Nephron progenitor cell (in vitro differentiated cells): ENCODE results near the gene NCOA5.
A peak's percentile ranks its signal among the peaks of the same experiment; 100 is the strongest.

Experiments
- DNase-seq: peaks from one replicate; pipeline ENCODE4 v3.0.0; 2021
- H3K27ac Mint-ChIP-seq: 2 replicates; pipeline ENCODE4 v1.8.0; 2021; ENCODE audit warnings: mild to moderate bottlenecking, moderate library complexity, mixed read lengths
- H3K27me3 Mint-ChIP-seq: 2 replicates; pipeline ENCODE4 v1.8.0; 2021; ENCODE audit warnings: mild to moderate bottlenecking, low read depth, mixed read lengths; ENCODE audit not compliant: poor library complexity
- H3K36me3 Mint-ChIP-seq: 2 replicates; pipeline ENCODE4 v1.8.0; 2021; ENCODE audit warnings: low read depth, mixed read lengths
- H3K4me1 Mint-ChIP-seq: 2 replicates; pipeline ENCODE4 v1.8.0; 2021; ENCODE audit warnings: mixed read lengths
- H3K4me3 Mint-ChIP-seq: 2 replicates; pipeline ENCODE4 v1.8.0; 2021; ENCODE audit warnings: mild to moderate bottlenecking, moderate library complexity, mixed read lengths
- H3K9me3 Mint-ChIP-seq: 2 replicates; pipeline ENCODE4 v1.8.0; 2021; ENCODE audit warnings: mild to moderate bottlenecking, moderate library complexity, mixed read lengths
- CTCF ChIP-seq: fragments of 200-600 bp; sonication (generic); IDR thresholded peaks from 2 replicates; pipeline ENCODE4 v1.5.0; 2021; ENCODE audit warnings: antibody characterized with exemption

The NCOA5 gene

GRCh38 chr20:46128310-46129151 is 38.8 kb upstream of the NCOA5 start:
- peak; percentile 77 for DNase-seq
- Mint-ChIP-seq H3K9me3 (no peaks in the 10 kb centered on the region), H3K4me1 (no peaks in the 10 kb centered on the region), H3K27ac (no peak overlapping the region), H3K4me3 (no peak overlapping the region), H3K36me3 (no peaks in the 10 kb centered on the region), H3K27me3 (peaks cover 60% of the 10 kb centered on the region)
- TF ChIP-seq CTCF: peak; percentile 71

- Mint-ChIP-seq H3K9me3 (no peaks in the 10 kb centered on the region), H3K27ac (no peak overlapping the region), H3K4me1 (no peaks in the 10 kb centered on the region), H3K36me3 (no peaks in the 10 kb centered on the region), H3K27me3 (peaks cover 53% of the 10 kb centered on the region), H3K4me3 (no peak overlapping the region)
- DNase-seq: no peak
- no peak for TF ChIP-seq CTCF
These were observed 37.7 kb upstream of the NCOA5 start for GRCh38 chr20:46127396-46128010.

GRCh38 chr20:46126440-46127056 is 36.8 kb upstream of the NCOA5 start:
- Mint-ChIP-seq H3K27ac (no peak overlapping the region), H3K36me3 (no peaks in the 10 kb centered on the region), H3K4me1 (no peaks in the 10 kb centered on the region), H3K9me3 (no peaks in the 10 kb centered on the region), H3K27me3 (peaks cover 49% of the 10 kb centered on the region), H3K4me3 (no peak overlapping the region)
- no peak for DNase-seq
- TF ChIP-seq CTCF: no peak

GRCh38 chr20:46123482-46124245 is 33.9 kb upstream of the NCOA5 start:
- H3K27ac Mint-ChIP-seq: no peak overlapping the region
- no peaks in the 10 kb centered on the region for H3K36me3 Mint-ChIP-seq
- peaks cover 29% of the 10 kb centered on the region for H3K27me3 Mint-ChIP-seq
- no peak for DNase-seq
- no peaks in the 10 kb centered on the region for H3K9me3 Mint-ChIP-seq
- H3K4me3 Mint-ChIP-seq: no peak overlapping the region
- H3K4me1 Mint-ChIP-seq: no peaks in the 10 kb centered on the region
- no peak for TF ChIP-seq CTCF

- H3K4me1 Mint-ChIP-seq: peaks cover 6% of the 10 kb centered on the region
- H3K27me3 Mint-ChIP-seq: peaks cover 31% of the 10 kb centered on the region
- no peaks in the 10 kb centered on the region for H3K9me3 Mint-ChIP-seq
- H3K36me3 Mint-ChIP-seq: no peaks in the 10 kb centered on the region
- no peak overlapping the region for H3K27ac Mint-ChIP-seq
- DNase-seq: no peak
- no peak overlapping the region for H3K4me3 Mint-ChIP-seq
- TF ChIP-seq CTCF: no peak
These were observed 33.0 kb upstream of the NCOA5 start for GRCh38 chr20:46122516-46123481.
